GM12873 (cell line): ENCODE data around the gene RASAL3.

Experiments
- CTCF ChIP-seq: IDR thresholded peaks from 2 replicates; pipeline ENCODE4 v1.5.1; 2012; ENCODE audit warnings: low read depth, mild to moderate bottlenecking, moderate library complexity, low read length, control low read depth; ENCODE audit not compliant: insufficient read depth; ENCODE audit errors: missing control alignments

Gene RASAL3

GRCh38 chr19:15479391-15480345 is 15.3 kb upstream of the RASAL3 start, which contains the start of gene PGLYRP2:
Gene PGLYRP2, minus strand, starts transcription at chr19:15479501. Its CDS starts 130 bp downstream, at chr19:15479371.
- peak; percentile 7 for TF ChIP-seq CTCF

DNA sequence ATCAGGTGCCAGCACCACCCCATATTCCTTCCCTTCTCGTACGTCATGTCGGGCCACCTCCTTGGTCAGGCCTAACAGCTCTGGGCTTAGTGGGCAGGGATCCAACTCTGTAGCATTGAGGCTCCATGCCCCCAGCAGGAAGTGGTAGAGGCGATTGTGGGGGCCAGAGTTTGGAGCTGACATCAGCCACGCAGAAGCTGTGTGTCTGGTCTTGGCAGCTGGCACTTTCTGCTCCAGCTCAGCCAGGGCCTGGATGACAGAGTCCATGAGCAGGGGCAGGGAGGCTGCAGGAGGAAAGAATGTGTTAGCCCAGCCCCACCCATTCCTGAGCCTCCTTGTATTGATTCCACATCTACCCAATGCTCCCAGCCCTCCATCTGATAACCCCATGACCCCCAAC is 12.0 kb upstream of the RASAL3 start:
- no peak for TF ChIP-seq CTCF

- no peak for TF ChIP-seq CTCF
Measured at GRCh38 chr19:15475611-15476010, 11.3 kb upstream of the RASAL3 start.

DNA sequence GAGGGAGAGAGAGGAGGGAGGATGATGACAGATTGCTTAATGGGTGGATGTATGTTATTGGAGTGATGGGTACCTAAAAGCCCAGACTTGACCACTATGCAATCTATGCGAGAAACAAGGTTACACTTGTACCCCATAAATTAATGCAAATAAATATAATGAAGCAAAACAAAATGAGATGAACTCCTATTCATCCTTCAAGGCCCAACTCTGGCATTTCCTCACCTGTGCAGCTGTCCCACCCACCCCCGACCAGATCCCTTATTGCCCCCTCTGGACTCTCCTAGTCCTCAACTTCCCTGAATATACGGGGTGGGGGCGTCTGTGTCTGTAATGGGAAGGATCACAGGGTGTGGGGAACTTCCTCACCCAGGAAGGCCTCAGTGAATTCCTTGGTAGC is 10.8 kb upstream of the RASAL3 start:
- TF ChIP-seq CTCF: no peak

GRCh38 chr19:15471639-15472101 is 7.3 kb upstream of the RASAL3 start:
- TF ChIP-seq CTCF: no peak

DNA sequence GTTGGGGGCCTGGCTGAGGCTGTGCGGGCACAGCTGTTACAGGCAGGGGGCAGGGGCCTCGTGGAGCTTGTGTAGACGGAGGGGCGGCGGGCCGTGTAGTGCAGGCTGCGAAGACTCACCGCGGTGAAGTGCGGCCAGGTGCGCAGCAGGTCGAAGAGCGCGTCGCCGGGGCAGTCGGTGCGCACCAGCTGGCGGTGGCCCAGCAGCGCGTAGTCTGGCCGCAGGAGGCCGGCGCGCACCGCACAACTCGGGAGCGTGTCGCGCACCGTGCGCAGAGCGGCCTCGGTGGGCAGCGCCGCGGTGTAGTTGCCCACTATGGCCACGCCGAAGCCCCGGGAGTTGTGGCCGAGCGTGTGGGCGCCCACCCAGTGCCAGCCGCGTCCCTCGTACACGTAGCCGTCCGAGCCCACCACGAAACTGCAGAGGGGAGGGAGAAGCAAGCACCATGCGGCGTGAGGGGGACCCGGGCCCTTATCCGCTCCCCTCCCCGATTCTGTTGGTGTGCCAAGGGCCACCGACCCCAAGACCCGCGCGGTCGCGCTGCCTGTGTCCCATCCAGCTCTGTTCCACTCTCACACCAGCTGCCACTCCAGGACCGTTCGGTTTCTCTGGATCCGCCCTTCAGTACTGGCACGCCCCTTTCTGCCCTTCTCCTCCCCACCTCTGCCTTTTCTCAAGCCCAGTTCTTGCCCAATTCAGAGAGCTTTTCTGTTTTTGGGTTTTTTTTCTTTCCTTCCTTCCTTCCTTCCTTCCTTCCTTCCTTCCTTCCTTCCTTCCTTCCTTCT is 5.4 kb upstream of the RASAL3 start:
- no peak for TF ChIP-seq CTCF
